Stimulated activated memory B cell treated with anti-CD40 and anti-IgM and Interleukin-4, amounts not matched to agents 10 μg/mL and 1 μg/mL and 100 μg/mL, for 72 hours (primary cell): ENCODE measurements around the gene KRT2.

Experiments
- ATAC-seq: fragments of 150-1000 bp; cut with Tn5 transposase; 2 replicates; pipeline ENCODE4 v1.10.0; 2021
- H3K27ac Mint-ChIP-seq: one replicate; pipeline ENCODE4 v1.8.0; 2022; ENCODE audit warnings: mild to moderate bottlenecking, mixed read lengths
- H3K27me3 Mint-ChIP-seq: one replicate; pipeline ENCODE4 v1.8.0; 2022; ENCODE audit warnings: mixed read lengths
- H3K36me3 Mint-ChIP-seq: one replicate; pipeline ENCODE4 v1.8.0; 2022; ENCODE audit warnings: mixed read lengths
- H3K4me1 Mint-ChIP-seq: one replicate; pipeline ENCODE4 v1.8.0; 2022; ENCODE audit warnings: mixed read lengths
- H3K4me3 Mint-ChIP-seq: one replicate; pipeline ENCODE4 v1.8.0; 2022; ENCODE audit warnings: mild to moderate bottlenecking, moderate library complexity, mixed read lengths
- H3K9me3 Mint-ChIP-seq: one replicate; pipeline ENCODE4 v1.8.0; 2022; ENCODE audit warnings: mixed read lengths

KRT2 gene

GRCh38 chr12:52651726-52652261 is at the start of gene KRT2:
Gene KRT2, minus strand, starts transcription at chr12:52652211. Its CDS starts 69 bp downstream, at chr12:52652142.
- Mint-ChIP-seq H3K27ac (no peak within 1 kb of the TSS), H3K36me3 (no peaks in the 10 kb centered on the region), H3K4me1 (no peaks in the 10 kb centered on the region), H3K27me3 (peaks cover 32% of the 10 kb centered on the region), H3K4me3 (no peak within 1 kb of the TSS), H3K9me3 (no peaks in the 10 kb centered on the region)
- ATAC-seq = no peak

- Mint-ChIP-seq H3K9me3 (no peaks in the 10 kb centered on the region), H3K36me3 (no peaks in the 10 kb centered on the region), H3K27me3 (peaks cover 48% of the 10 kb centered on the region), H3K4me3 (no peak overlapping the region), H3K27ac (no peak overlapping the region), H3K4me1 (no peaks in the 10 kb centered on the region)
- ATAC-seq = no peak
Observed at GRCh38 chr12:52701281-52701680, 49.3 kb upstream of the KRT2 start.

GRCh38 chr12:52699960-52700359 is 47.9 kb upstream of the KRT2 start:
- Mint-ChIP-seq H3K4me1 (no peaks in the 10 kb centered on the region), H3K4me3 (no peak overlapping the region), H3K27me3 (peaks cover 60% of the 10 kb centered on the region), H3K9me3 (no peaks in the 10 kb centered on the region), H3K36me3 (no peaks in the 10 kb centered on the region), H3K27ac (no peak overlapping the region)
- ATAC-seq = no peak

GRCh38 chr12:52699373-52699772 is 47.4 kb upstream of the KRT2 start:
- no peaks in the 10 kb centered on the region for H3K9me3 Mint-ChIP-seq
- no peaks in the 10 kb centered on the region for H3K36me3 Mint-ChIP-seq
- no peaks in the 10 kb centered on the region for H3K4me1 Mint-ChIP-seq
- no peak for ATAC-seq
- H3K27ac Mint-ChIP-seq = no peak overlapping the region
- H3K27me3 Mint-ChIP-seq = peaks cover 66% of the 10 kb centered on the region
- H3K4me3 Mint-ChIP-seq = no peak overlapping the region

GRCh38 chr12:52698651-52699340 is 46.8 kb upstream of the KRT2 start:
- H3K9me3 Mint-ChIP-seq = no peaks in the 10 kb centered on the region

GRCh38 chr12:52697058-52697582 is 45.1 kb upstream of the KRT2 start:
- Mint-ChIP-seq H3K9me3 (no peaks in the 10 kb centered on the region), H3K36me3 (no peaks in the 10 kb centered on the region), H3K4me1 (no peaks in the 10 kb centered on the region), H3K27ac (no peak overlapping the region), H3K27me3 (peaks cover 75% of the 10 kb centered on the region), H3K4me3 (no peak overlapping the region)
- no peak for ATAC-seq

More at GRCh38 chr12:52698651-52699340, 46.8 kb upstream of the KRT2 start:
- no peaks in the 10 kb centered on the region for H3K4me1 Mint-ChIP-seq
- ATAC-seq = no peak
- H3K27ac Mint-ChIP-seq = no peak overlapping the region
- H3K27me3 Mint-ChIP-seq = peaks cover 69% of the 10 kb centered on the region
- no peaks in the 10 kb centered on the region for H3K36me3 Mint-ChIP-seq
- H3K4me3 Mint-ChIP-seq = no peak overlapping the region

- no peak for ATAC-seq
- H3K27ac Mint-ChIP-seq = no peak overlapping the region
- H3K4me1 Mint-ChIP-seq = peaks cover 4% of the 10 kb centered on the region
- no peaks in the 10 kb centered on the region for H3K9me3 Mint-ChIP-seq
- H3K4me3 Mint-ChIP-seq = no peak overlapping the region
- H3K36me3 Mint-ChIP-seq = no peaks in the 10 kb centered on the region
- H3K27me3 Mint-ChIP-seq = peaks cover 75% of the 10 kb centered on the region
Observed at GRCh38 chr12:52696588-52696987, 44.6 kb upstream of the KRT2 start.

GRCh38 chr12:52695039-52695438 is 43.0 kb upstream of the KRT2 start:
- Mint-ChIP-seq H3K4me1 (peaks cover 16% of the 10 kb centered on the region), H3K4me3 (no peak overlapping the region), H3K9me3 (no peaks in the 10 kb centered on the region), H3K27me3 (peaks cover 73% of the 10 kb centered on the region), H3K36me3 (no peaks in the 10 kb centered on the region), H3K27ac (no peak overlapping the region)
- ATAC-seq = no peak

- no peak for ATAC-seq
- Mint-ChIP-seq H3K9me3 (no peaks in the 10 kb centered on the region), H3K4me3 (no peak overlapping the region), H3K36me3 (no peaks in the 10 kb centered on the region), H3K27me3 (peaks cover 71% of the 10 kb centered on the region), H3K27ac (no peak overlapping the region), H3K4me1 (peaks cover 16% of the 10 kb centered on the region)
Observed at GRCh38 chr12:52694151-52694550, 42.1 kb upstream of the KRT2 start.

GRCh38 chr12:52693261-52693660 is 41.2 kb upstream of the KRT2 start:
- Mint-ChIP-seq H3K27ac (no peak overlapping the region), H3K36me3 (no peaks in the 10 kb centered on the region), H3K4me3 (no peak overlapping the region), H3K4me1 (peaks cover 16% of the 10 kb centered on the region), H3K27me3 (peaks cover 80% of the 10 kb centered on the region), H3K9me3 (no peaks in the 10 kb centered on the region)
- ATAC-seq = no peak

- H3K27me3 Mint-ChIP-seq = peaks cover 80% of the 10 kb centered on the region
- ATAC-seq = no peak
- H3K4me3 Mint-ChIP-seq = peak overlapping the region; percentile 16
- no peaks in the 10 kb centered on the region for H3K36me3 Mint-ChIP-seq
- H3K9me3 Mint-ChIP-seq = no peaks in the 10 kb centered on the region
- peaks cover 16% of the 10 kb centered on the region for H3K4me1 Mint-ChIP-seq
- H3K27ac Mint-ChIP-seq = no peak overlapping the region
Observed at GRCh38 chr12:52692254-52692653, 40.2 kb upstream of the KRT2 start.

GRCh38 chr12:52691841-52692150 is 39.8 kb upstream of the KRT2 start:
- Mint-ChIP-seq H3K27me3 (peaks cover 80% of the 10 kb centered on the region), H3K4me3 (no peak overlapping the region), H3K9me3 (no peaks in the 10 kb centered on the region), H3K36me3 (no peaks in the 10 kb centered on the region), H3K4me1 (peaks cover 16% of the 10 kb centered on the region), H3K27ac (no peak overlapping the region)
- ATAC-seq = no peak

- H3K9me3 Mint-ChIP-seq = no peaks in the 10 kb centered on the region
- peak overlapping the region; percentile 77 for H3K4me3 Mint-ChIP-seq
- H3K27me3 Mint-ChIP-seq = peaks cover 74% of the 10 kb centered on the region
- H3K36me3 Mint-ChIP-seq = no peaks in the 10 kb centered on the region
- ATAC-seq = peak; percentile 53
- peak overlapping the region; percentile 18 for H3K27ac Mint-ChIP-seq
- peaks cover 16% of the 10 kb centered on the region for H3K4me1 Mint-ChIP-seq
Observed at GRCh38 chr12:52691076-52691840, 39.2 kb upstream of the KRT2 start.

- ATAC-seq = no peak
- Mint-ChIP-seq H3K36me3 (no peaks in the 10 kb centered on the region), H3K4me1 (peaks cover 16% of the 10 kb centered on the region)
Observed at GRCh38 chr12:52690351-52691075, 38.5 kb upstream of the KRT2 start.

GRCh38 chr12:52689936-52690335 is 37.9 kb upstream of the KRT2 start:
- no peak for ATAC-seq
- Mint-ChIP-seq H3K9me3 (no peaks in the 10 kb centered on the region), H3K4me3 (no peak overlapping the region), H3K36me3 (no peaks in the 10 kb centered on the region), H3K27ac (no peak overlapping the region), H3K27me3 (peaks cover 62% of the 10 kb centered on the region), H3K4me1 (peaks cover 16% of the 10 kb centered on the region)

More at GRCh38 chr12:52690351-52691075, 38.5 kb upstream of the KRT2 start:
- Mint-ChIP-seq H3K9me3 (no peaks in the 10 kb centered on the region), H3K27ac (no peak overlapping the region), H3K4me3 (peak overlapping the region; percentile 77), H3K27me3 (peaks cover 68% of the 10 kb centered on the region)
